BJ (cell line): Measurements from ENCODE around the gene KRTAP5-5. TPM values are rescaled to one million over a fixed set of nuclear protein-coding genes. Genes with fewer than 3 reads are reported as not detected.

ENCODE experiments used
- CTCF ChIA-PET: fragments of 350-600 bp; formaldehyde crosslinking; extraction: SDS; loops from one replicate; lab custom pipeline; 2021; ENCODE audit warnings: antibody characterized with exemption, inconsistent platforms; lab: Yijun Ruan, JAX
- POLR2A ChIA-PET: fragments of 300-600 bp; sonication (Branson Sonifier 250); formaldehyde crosslinking; extraction: SDS; loops from one replicate; lab custom pipeline; 2021; ENCODE audit warnings: antibody characterized with exemption; lab: Charles Lee
- DNase-seq: peaks from one replicate; pipeline ENCODE4 v3.0.0-alpha.2; 2011; ENCODE audit warnings: low read depth
- H3K27me3 ChIP-seq: 2 replicates; pipeline ENCODE4 v1.6.0; 2011; ENCODE audit warnings: low read length; ENCODE audit not compliant: control insufficient read depth, insufficient read depth
- H3K36me3 ChIP-seq: 2 replicates; pipeline ENCODE4 v1.5.1; 2011; ENCODE audit warnings: low read length; ENCODE audit not compliant: control insufficient read depth, insufficient read depth
- H3K4me3 ChIP-seq: 2 replicates; pipeline ENCODE4 v1.5.1; 2011; ENCODE audit warnings: low read depth, mild to moderate bottlenecking, control low read depth, low read length
- polyA plus RNA-seq: library from polyadenylated mRNA; depleted of rRNA; stranded (reverse); fragments of >200 nt; gene quantifications from 2 replicates; pipeline ENCODE4 v1.2.3, GENCODE V29; 2011
- TF ChIP-seq, protein P1 (sequence below): IDR thresholded peaks from 2 replicates; pipeline ENCODE4 v1.5.1; 2011; ENCODE audit warnings: low read depth, mild to moderate bottlenecking, control low read depth, inconsistent platforms, low read length, moderate library complexity; ENCODE audit not compliant: insufficient read depth

KRTAP5-5 gene
- polyA plus RNA-seq, 1 experiment = not detected

DNA sequence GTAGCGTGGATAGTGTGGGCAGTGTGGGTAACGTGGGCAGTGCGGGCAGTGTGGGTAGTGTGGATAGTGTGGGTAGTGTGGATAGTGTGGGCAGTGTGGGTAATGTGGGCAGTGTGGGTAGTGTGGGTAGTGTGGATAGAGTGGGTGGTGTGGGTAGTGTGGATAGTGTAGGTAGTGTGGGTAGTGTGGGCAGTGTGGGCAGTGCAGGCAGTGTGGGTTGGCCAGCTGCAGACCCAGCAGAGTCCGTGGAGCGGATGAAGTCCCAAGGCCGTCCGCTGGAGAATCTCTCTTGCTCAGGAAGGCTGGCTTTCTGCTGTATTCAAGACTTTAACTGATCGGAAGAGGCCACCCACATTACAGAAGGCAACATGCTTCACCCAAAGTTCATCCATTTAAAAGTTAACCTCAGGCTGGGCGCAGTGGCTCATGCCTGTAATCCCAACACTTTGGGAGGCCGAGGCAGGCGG, 41.4 kb downstream of the KRTAP5-5 start:
- TF ChIP-seq, protein P1, sequence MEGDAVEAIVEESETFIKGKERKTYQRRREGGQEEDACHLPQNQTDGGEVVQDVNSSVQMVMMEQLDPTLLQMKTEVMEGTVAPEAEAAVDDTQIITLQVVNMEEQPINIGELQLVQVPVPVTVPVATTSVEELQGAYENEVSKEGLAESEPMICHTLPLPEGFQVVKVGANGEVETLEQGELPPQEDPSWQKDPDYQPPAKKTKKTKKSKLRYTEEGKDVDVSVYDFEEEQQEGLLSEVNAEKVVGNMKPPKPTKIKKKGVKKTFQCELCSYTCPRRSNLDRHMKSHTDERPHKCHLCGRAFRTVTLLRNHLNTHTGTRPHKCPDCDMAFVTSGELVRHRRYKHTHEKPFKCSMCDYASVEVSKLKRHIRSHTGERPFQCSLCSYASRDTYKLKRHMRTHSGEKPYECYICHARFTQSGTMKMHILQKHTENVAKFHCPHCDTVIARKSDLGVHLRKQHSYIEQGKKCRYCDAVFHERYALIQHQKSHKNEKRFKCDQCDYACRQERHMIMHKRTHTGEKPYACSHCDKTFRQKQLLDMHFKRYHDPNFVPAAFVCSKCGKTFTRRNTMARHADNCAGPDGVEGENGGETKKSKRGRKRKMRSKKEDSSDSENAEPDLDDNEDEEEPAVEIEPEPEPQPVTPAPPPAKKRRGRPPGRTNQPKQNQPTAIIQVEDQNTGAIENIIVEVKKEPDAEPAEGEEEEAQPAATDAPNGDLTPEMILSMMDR = no peak

DNA sequence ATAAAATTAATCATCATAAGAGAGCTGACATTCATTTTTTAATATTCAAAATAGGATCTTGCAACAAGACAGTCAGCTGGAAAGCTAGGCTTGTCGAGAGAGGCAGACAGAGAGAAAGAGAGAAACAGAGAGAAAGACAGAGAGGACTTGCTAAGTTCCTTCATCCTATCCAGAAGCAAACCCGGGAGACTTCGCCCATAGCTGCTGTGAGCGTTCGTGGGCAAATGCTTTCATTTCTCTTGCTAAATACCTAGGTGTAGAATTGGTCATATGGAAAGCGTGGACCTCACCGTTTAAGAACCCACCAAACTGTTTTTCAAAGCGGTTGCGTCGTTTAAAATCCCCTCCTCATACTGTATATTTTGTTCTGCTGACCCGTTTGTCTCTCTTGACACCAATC, 42.1 kb downstream of the KRTAP5-5 start:
- no peaks in the 10 kb centered on the region for H3K36me3 ChIP-seq
- H3K27me3 ChIP-seq = peaks cover 31% of the 10 kb centered on the region
- no peak for DNase-seq
- POLR2A ChIA-PET = no interaction called here
- no peak overlapping the region for H3K4me3 ChIP-seq
- TF ChIP-seq, protein P1 = no peak
- CTCF ChIA-PET = interaction anchor here (1.2 to 1.6 kb wide), 2 partner anchors 22 to 161 kb away, joined by 4 read pairs; no protein-coding TSS in a partner anchor

More for the DNA sequence above, 41.4 kb downstream of the KRTAP5-5 start:
- Histone ChIP-seq H3K36me3 (no peaks in the 10 kb centered on the region), H3K4me3 (no peak overlapping the region), H3K27me3 (peaks cover 30% of the 10 kb centered on the region)
- ChIA-PET POLR2A (no interaction called here), CTCF (interaction anchor here (1.6 kb wide), 1 partner anchor 162 kb away, joined by 4 read pairs; no protein-coding TSS in a partner anchor)
- DNase-seq = no peak

DNA sequence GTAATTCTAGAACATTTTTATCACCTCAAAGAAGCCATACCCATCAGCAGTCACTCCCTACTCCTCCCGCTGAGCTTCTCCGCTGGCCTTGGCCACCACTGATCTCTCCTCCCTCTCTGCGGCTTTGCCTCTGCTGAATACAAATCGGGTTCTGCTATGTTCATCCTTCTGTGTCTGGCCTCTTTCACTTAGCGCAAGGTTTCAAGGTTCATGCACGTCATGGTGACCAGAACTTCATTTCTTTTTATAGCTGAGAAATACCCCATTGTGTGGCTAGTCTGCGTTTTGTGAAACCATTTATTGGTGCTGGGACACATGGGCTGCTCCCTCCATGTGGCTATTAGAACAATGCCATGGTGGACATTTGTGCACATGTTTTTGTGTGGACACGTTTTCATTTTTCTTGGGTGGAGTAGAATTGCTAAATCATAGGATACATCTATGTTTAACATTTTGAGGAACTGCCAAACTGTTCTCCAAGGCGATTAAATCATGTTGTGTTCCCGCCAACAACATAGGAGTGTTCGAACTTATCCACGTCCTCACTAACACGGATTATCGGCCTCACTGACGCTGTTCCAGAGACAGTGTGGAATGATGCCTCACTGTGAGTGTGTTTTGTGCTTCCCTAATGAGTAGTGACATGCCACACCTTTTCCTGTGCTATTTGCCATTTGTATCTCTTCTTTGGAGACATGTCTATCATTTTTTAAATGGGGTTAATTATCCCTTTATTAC, 43.2 kb downstream of the KRTAP5-5 start:
- CTCF ChIA-PET = interaction anchor here (1.2 to 1.8 kb wide), 2 partner anchors 20 to 21 kb away, joined by 4 to 5 read pairs; no protein-coding TSS in a partner anchor
- H3K27me3 ChIP-seq = peaks cover 33% of the 10 kb centered on the region
- POLR2A ChIA-PET = no interaction called here
- H3K4me3 ChIP-seq = no peak overlapping the region
- H3K36me3 ChIP-seq = no peaks in the 10 kb centered on the region
- no peak for DNase-seq
- TF ChIP-seq, protein P1 = no peak

DNA sequence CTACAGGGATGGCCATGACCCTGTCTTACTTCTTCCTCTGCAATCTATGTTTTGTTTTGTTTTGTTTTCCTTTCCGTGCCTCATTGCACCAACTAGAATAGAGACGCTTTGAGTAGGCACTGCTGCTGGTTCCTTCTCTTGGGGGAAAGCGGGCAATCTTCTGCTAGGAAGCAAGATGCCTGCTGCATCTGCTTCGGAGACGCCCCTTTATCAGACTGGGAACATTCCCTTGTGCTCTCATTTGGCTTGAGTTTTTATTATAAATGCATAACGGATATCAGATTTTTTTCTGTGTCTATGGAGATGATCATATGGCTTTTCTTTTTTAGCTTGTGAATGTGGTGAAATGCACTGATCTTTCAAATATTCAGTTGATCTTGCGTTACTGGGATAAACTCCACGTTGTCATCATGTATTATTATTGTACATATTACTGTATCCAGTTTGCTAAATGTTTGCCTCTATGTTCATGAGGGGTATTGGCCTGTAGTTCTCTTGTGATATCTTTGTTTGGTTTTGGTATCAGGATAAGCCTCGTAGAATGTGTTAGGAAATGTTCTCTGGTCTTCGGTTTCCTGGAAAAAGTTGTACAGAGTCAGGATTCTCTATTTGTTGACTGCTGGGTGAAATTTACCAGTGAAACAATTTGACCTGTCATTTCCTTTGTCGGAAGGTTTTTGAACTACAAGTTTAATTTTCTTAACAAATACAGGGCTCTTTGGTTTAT, 44.0 kb downstream of the KRTAP5-5 start:
- peaks cover 30% of the 10 kb centered on the region for H3K27me3 ChIP-seq
- POLR2A ChIA-PET = no interaction called here

More for the DNA sequence above, 44.0 kb downstream of the KRTAP5-5 start:
- CTCF ChIA-PET = interaction anchor here (0.6 to 3.4 kb wide), 3 partner anchors 20 to 485 kb away, joined by 3 to 16 read pairs (median 5); no protein-coding TSS in a partner anchor
- Histone ChIP-seq H3K4me3 (no peak overlapping the region), H3K36me3 (no peaks in the 10 kb centered on the region)
- no peak for DNase-seq
- TF ChIP-seq, protein P1 = no peak
